Coronary artery (tissue), 2 donors: ENCODE data around the gene SMARCA5.
A peak's percentile ranks its signal among the peaks of the same experiment; 100 is the strongest.
"Not testable (repeated sequence)": the region's sequence is repeated elsewhere in the genome, so short reads cannot be mapped to it uniquely, and the experiment has no call there.

ENCODE experiments used
- DNase-seq: peaks from one replicate; pipeline ENCODE4 v3.0.0-alpha.2; 2017; ENCODE audit warnings: low spot score
- H3K27ac ChIP-seq, 2 donors: fragments of 200-600 bp; sonication (generic); one replicate each; pipeline ENCODE4 v1.5.1; 2016 to 2019
- H3K4me3 ChIP-seq: fragments of 200-600 bp; sonication (generic); 2 replicates; pipeline ENCODE4 v1.5.1; 2016; ENCODE audit warnings: mild to moderate bottlenecking, moderate library complexity
- TF ChIP-seq, protein P1 (sequence below): fragments of 200-600 bp; sonication (generic); IDR thresholded peaks from one replicate; pipeline ENCODE4 v1.5.1; 2019; ENCODE audit warnings: antibody characterized with exemption

Gene SMARCA5

DNA sequence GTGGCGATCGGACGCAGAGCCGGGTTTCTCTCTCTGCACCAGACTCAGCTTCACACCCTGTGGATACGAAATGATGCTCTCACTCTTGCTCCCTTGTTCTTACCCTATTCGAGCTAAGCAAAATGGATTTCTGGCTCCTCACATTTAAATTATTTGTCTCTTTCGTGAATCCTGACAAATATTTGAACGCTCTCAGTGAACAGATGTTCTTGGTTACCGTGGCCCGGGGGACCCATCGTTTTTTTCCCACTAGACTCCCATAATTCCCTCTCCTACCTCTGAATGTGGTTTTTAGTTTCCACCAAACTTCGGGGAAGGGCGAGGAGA is 630 bp downstream of the SMARCA5 start:
- TF ChIP-seq, protein P1, sequence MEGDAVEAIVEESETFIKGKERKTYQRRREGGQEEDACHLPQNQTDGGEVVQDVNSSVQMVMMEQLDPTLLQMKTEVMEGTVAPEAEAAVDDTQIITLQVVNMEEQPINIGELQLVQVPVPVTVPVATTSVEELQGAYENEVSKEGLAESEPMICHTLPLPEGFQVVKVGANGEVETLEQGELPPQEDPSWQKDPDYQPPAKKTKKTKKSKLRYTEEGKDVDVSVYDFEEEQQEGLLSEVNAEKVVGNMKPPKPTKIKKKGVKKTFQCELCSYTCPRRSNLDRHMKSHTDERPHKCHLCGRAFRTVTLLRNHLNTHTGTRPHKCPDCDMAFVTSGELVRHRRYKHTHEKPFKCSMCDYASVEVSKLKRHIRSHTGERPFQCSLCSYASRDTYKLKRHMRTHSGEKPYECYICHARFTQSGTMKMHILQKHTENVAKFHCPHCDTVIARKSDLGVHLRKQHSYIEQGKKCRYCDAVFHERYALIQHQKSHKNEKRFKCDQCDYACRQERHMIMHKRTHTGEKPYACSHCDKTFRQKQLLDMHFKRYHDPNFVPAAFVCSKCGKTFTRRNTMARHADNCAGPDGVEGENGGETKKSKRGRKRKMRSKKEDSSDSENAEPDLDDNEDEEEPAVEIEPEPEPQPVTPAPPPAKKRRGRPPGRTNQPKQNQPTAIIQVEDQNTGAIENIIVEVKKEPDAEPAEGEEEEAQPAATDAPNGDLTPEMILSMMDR, result no peak

DNA sequence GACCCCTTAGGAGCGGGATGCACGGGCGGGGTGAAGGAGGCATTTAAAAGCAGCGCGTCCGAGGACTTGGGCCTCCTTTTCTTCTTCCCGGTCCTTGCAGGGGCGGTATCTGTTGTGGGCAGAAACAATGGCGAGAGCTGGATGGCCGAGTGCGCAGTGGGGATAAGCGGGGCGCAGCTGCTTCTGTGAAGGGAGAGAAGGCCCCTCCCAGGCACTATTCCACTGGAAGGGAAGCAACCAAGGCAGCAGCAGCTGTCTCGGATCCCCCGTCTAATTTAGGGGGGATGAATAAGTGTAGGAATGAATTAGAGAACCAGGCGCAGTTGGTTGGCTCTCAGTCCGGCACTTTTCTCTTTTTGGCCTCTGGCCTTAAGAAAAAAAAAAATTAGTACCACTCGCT is 995 bp downstream of the SMARCA5 start:
- Histone ChIP-seq H3K4me3 (peak overlapping the region; percentile 99), H3K27ac (peak overlapping the region; percentile 96 to 99)
- peak; percentile 78 for DNase-seq
- TF ChIP-seq, protein P1, result no peak

More for the DNA sequence above, 630 bp downstream of the SMARCA5 start:
- peak overlapping the region; percentile 96 to 99 for H3K27ac ChIP-seq
- DNase-seq, result no peak
- H3K4me3 ChIP-seq, result peak overlapping the region; percentile 99

DNA sequence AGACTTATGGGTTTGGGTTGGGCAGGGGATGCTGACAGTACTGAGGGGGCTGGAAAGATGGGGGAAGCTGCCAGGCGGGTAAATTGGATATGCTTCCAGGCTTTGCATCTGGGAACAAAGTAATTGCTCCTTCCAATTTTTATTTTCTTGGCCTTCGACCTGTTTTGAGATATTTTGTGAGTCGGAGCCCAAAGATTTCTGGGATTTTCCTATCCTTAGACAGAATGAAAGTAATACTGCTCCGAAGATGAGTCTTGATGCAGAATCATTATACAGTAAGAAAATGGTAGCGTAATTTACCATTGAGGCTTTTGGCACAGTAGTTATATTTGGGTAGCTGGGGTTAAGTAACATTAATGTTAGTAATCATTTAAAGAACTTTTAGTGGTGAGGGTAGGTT is 1.4 kb downstream of the SMARCA5 start:
- TF ChIP-seq, protein P1, result no peak
- no peak for DNase-seq

DNA sequence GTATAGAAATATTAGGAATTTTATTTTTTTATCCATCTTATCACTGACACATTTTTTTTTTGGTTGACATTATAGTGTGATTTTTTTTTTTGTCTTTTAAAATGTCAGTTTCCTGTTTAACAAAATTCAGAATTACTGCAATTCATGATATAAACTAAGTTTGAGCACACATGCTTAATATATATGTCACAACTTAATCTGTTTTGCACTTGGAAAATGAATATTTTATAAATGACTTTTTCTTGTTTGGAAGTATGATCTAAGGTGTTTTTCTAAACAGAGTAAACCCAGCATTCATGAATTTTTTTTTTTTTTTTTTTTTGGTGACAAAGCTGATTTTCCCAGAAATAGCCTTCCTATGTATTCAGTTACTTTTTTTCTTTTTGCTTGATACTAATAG is 2.4 kb downstream of the SMARCA5 start:
- TF ChIP-seq, protein P1, result no peak
- H3K4me3 ChIP-seq, result peak overlapping the region; percentile 99
- peak overlapping the region in 1 of 2 donors; percentile 96 for H3K27ac ChIP-seq
- DNase-seq, result no peak

More for the DNA sequence above, 1.4 kb downstream of the SMARCA5 start:
- peak overlapping the region; percentile 99 for H3K4me3 ChIP-seq
- peak overlapping the region; percentile 96 to 99 for H3K27ac ChIP-seq

DNA sequence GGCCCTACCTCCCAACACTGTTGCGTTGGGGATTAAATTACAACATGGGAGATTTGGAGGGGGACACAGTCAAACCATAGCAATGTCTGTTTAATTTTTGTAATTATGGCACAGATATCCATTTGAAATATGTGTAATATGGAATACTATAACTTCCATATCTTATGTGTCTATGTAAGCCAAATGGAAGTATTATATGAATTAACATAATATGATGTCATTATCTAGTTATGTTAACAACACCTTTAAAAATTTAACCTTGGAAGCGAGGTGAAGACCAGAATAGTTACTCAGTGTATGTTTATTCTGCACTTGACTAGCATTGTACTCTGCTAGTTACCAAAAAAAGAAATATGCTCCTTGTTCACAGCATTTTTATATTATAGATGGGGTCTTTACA is 4.3 kb downstream of the SMARCA5 start:
- peak overlapping the region; percentile 3 for H3K4me3 ChIP-seq
- TF ChIP-seq, protein P1, result no peak
- no peak for DNase-seq
- no peak overlapping the region for H3K27ac ChIP-seq

DNA sequence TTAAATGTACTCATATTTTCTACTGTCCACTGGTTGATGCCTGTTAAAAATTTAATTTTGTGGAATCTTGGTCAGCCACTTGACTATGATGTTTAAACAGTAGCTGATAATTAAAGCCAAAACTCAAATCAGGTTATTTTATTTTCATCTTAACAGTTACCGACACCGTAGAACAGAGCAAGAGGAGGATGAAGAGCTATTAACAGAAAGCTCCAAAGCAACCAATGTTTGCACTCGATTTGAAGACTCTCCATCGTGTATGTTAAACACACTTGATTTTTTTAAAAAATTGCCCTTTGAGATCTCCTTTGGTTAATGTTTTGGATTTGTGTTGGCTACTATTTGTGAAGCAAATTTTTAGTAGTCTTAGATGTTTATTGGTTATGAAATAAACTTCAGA is 10.7 kb downstream of the SMARCA5 start:
- DNase-seq, result no peak
- Histone ChIP-seq H3K4me3 (no peak overlapping the region), H3K27ac (no peak overlapping the region)
- TF ChIP-seq, protein P1, result no peak

DNA sequence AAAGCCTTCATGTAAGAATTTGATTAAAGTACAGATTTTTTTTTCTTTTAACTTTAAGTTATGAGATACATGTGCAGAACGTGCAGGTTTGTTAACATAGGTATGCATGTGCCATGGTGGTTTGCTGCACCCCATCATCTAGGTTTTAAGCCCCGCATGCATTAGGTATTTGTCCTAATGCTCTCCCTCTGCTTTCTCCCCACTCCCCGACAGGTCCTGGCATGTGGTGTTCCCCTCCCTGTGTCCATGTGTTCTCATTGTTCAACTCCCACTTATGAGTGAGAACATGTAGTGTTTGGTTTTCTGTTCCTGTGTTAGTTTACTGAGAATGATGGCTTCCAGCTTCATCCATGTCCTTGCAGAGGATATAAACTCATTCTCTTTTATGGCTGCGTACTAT is 14.5 kb downstream of the SMARCA5 start:
- H3K4me3 ChIP-seq, H3K27ac ChIP-seq, DNase-seq: not testable (repeated sequence)

DNA sequence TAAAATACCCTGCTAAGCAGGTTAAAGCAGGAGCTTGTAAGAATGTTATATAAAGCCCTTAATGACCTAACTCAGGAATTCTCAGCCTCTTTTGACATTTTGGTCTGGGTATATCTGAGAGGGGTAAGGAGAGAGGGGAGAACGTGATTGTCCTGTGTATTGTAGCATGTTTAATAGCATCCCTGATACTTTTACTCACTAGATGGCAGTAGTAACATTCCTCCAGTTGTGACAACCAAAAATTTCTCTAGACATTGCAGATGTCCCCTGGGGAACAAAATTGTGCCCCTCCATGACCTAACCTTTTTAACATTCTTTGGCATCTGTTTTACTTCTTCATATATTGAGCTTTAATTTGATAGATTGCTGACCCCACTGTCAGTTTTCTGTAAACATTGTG is 17.9 kb downstream of the SMARCA5 start:
- H3K27ac ChIP-seq, result no peak overlapping the region
- TF ChIP-seq, protein P1, result no peak
- DNase-seq, result no peak

More for the DNA sequence above, 17.9 kb downstream of the SMARCA5 start:
- H3K4me3 ChIP-seq, result no peak overlapping the region
